Endothelial cell (in vitro differentiated cells): ENCODE results near the gene S100A2. TPM values are rescaled to one million over a fixed set of nuclear protein-coding genes. Genes with fewer than 3 reads are reported as not detected.

Experiments
- DNase-seq: peaks from one replicate; pipeline ENCODE4 v3.0.0; 2021; ENCODE audit warnings: low spot score
- H3K27ac Mint-ChIP-seq: one replicate; pipeline ENCODE4 v1.8.0; 2021; ENCODE audit warnings: mixed read lengths, inconsistent platforms; ENCODE audit not compliant: unreplicated experiment
- H3K27me3 Mint-ChIP-seq: one replicate; pipeline ENCODE4 v1.8.0; 2021; ENCODE audit warnings: mild to moderate bottlenecking, moderate library complexity, mixed read lengths, inconsistent platforms; ENCODE audit not compliant: unreplicated experiment
- H3K36me3 Mint-ChIP-seq: one replicate; pipeline ENCODE4 v1.8.0; 2021; ENCODE audit warnings: mild to moderate bottlenecking, low read depth, mixed read lengths, inconsistent platforms; ENCODE audit not compliant: unreplicated experiment
- H3K4me1 Mint-ChIP-seq: one replicate; pipeline ENCODE4 v1.8.0; 2021; ENCODE audit warnings: mild to moderate bottlenecking, mixed read lengths, inconsistent platforms; ENCODE audit not compliant: unreplicated experiment
- H3K4me3 Mint-ChIP-seq: one replicate; pipeline ENCODE4 v1.8.0; 2021; ENCODE audit warnings: mild to moderate bottlenecking, mixed read lengths, inconsistent platforms; ENCODE audit not compliant: unreplicated experiment
- H3K9me3 Mint-ChIP-seq: one replicate; pipeline ENCODE4 v1.8.0; 2021; ENCODE audit warnings: mixed read lengths, inconsistent platforms; ENCODE audit not compliant: unreplicated experiment
- CTCF ChIP-seq: fragments of 200-600 bp; sonication (generic); IDR thresholded peaks from one replicate; pipeline ENCODE4 v1.5.0; 2021; ENCODE audit warnings: antibody characterized with exemption; ENCODE audit not compliant: unreplicated experiment
- total RNA-seq: library from RNA; stranded (reverse); fragmentation: NEBNext Ultra II Directional; extraction: Animal tissue kit (Norgen Biotek cat#: 25700); gene quantifications from one replicate; pipeline ENCODE4 v1.2.1, GENCODE V29; 2021; ENCODE audit not compliant: unreplicated experiment

The S100A2 gene
- total RNA-seq, 1 donor from 2014 or later, result not detected

GRCh38 chr1:153537376-153537730 is 28.3 kb downstream of the S100A2 start:
- no peak for DNase-seq
- Mint-ChIP-seq H3K36me3 (no peaks in the 10 kb centered on the region), H3K4me3 (no peak overlapping the region), H3K27me3 (peaks cover 18% of the 10 kb centered on the region), H3K27ac (no peak overlapping the region), H3K9me3 (no peaks in the 10 kb centered on the region), H3K4me1 (peaks cover 23% of the 10 kb centered on the region)
- no peak for TF ChIP-seq CTCF

- Mint-ChIP-seq H3K4me1 (peaks cover 24% of the 10 kb centered on the region), H3K4me3 (no peak overlapping the region), H3K27me3 (peaks cover 16% of the 10 kb centered on the region), H3K27ac (no peak overlapping the region), H3K9me3 (no peaks in the 10 kb centered on the region), H3K36me3 (no peaks in the 10 kb centered on the region)
- DNase-seq, result no peak
- TF ChIP-seq CTCF, result no peak
Observed at GRCh38 chr1:153536671-153537375, 28.8 kb downstream of the S100A2 start.

GRCh38 chr1:153536012-153536670 is 29.5 kb downstream of the S100A2 start:
- H3K27me3 Mint-ChIP-seq, result peaks cover 15% of the 10 kb centered on the region
- H3K27ac Mint-ChIP-seq, result no peak overlapping the region
- no peaks in the 10 kb centered on the region for H3K9me3 Mint-ChIP-seq
- peak overlapping the region; percentile 86 for H3K4me3 Mint-ChIP-seq
- H3K36me3 Mint-ChIP-seq, result no peaks in the 10 kb centered on the region
- no peak for DNase-seq
- TF ChIP-seq CTCF, result no peak
- peaks cover 21% of the 10 kb centered on the region for H3K4me1 Mint-ChIP-seq

GRCh38 chr1:153535242-153536011 is 30.2 kb downstream of the S100A2 start, which contains the start of gene S100A6:
Gene S100A6, minus strand, starts transcription at chr1:153535991. Its CDS starts 652 bp downstream, at chr1:153535339.
- DNase-seq, result no peak
- TF ChIP-seq CTCF, result no peak
- Mint-ChIP-seq H3K9me3 (no peaks in the 10 kb centered on the region), H3K36me3 (no peaks in the 10 kb centered on the region), H3K27me3 (peaks cover 15% of the 10 kb centered on the region), H3K27ac (no peak within 1 kb of the TSS), H3K4me1 (peaks cover 21% of the 10 kb centered on the region), H3K4me3 (peak within 1 kb of the TSS; percentile 86)
